SJSA1 (cell line): ENCODE data around the gene OR6C4. TPM values are rescaled to one million over a fixed set of nuclear protein-coding genes. Genes with fewer than 3 reads are reported as not detected.
"Not testable (repeated sequence)": the region's sequence is repeated elsewhere in the genome, so short reads cannot be mapped to it uniquely, and the experiment has no call there.

Experiments
- DNase-seq, 2 experiments: peaks; one replicate each; pipeline ENCODE4 v3.0.0-alpha.2; 2015 to 2020; ENCODE audit warnings: low spot score in 2 of 2, low read depth in 1 of 2
- H3K27ac ChIP-seq: fragments of 250-450 bp; sonication (Bioruptor Pico); 2 replicates; pipeline ENCODE4 v1.5.1; 2020; ENCODE audit warnings: mild to moderate bottlenecking, moderate library complexity
- H3K27me3 ChIP-seq: fragments of 250-450 bp; sonication (Bioruptor Pico); replicated peaks from 2 replicates; pipeline ENCODE4 v1.5.1; 2020; ENCODE audit warnings: mild to moderate bottlenecking, moderate library complexity
- H3K36me3 ChIP-seq: fragments of 250-450 bp; sonication (Bioruptor Pico); 2 replicates; pipeline ENCODE4 v1.5.1; 2020; ENCODE audit warnings: mild to moderate bottlenecking
- H3K4me1 ChIP-seq: fragments of 250-450 bp; sonication (Bioruptor Pico); replicated peaks from 2 replicates; pipeline ENCODE4 v1.6.1; 2021; ENCODE audit warnings: mild to moderate bottlenecking
- H3K4me3 ChIP-seq: fragments of 250-450 bp; sonication (Bioruptor Pico); 2 replicates; pipeline ENCODE4 v1.5.1; 2020; ENCODE audit warnings: mild to moderate bottlenecking
- H3K9me3 ChIP-seq: fragments of 250-450 bp; sonication (Bioruptor Pico); replicated peaks from 2 replicates; pipeline ENCODE4 v1.5.1; 2020; ENCODE audit warnings: mild to moderate bottlenecking
- total RNA-seq: library from RNA; depleted of rRNA; stranded (reverse); fragments of >200 nt; shearing (Covaris generic); gene quantifications from 2 replicates; pipeline ENCODE4 v1.2.3, GENCODE V29; 2014; rRNA removed

OR6C4 gene
- total RNA-seq = not detected in 2 replicates

- Histone ChIP-seq H3K36me3 (no peaks in the 10 kb centered on the region), H3K27ac (no peak within 1 kb of the TSS), H3K4me3 (no peak within 1 kb of the TSS), H3K9me3 (no peaks in the 10 kb centered on the region), H3K27me3 (no peaks in the 10 kb centered on the region), H3K4me1 (no peaks in the 10 kb centered on the region)
- no peak for DNase-seq
These were observed at the start of gene OR6C4 for GRCh38 chr12:55549302-55549701. OR6C4 (plus strand) TSS chr12:55549602; CDS start chr12:55551227, 1,625 bp downstream.

DNA sequence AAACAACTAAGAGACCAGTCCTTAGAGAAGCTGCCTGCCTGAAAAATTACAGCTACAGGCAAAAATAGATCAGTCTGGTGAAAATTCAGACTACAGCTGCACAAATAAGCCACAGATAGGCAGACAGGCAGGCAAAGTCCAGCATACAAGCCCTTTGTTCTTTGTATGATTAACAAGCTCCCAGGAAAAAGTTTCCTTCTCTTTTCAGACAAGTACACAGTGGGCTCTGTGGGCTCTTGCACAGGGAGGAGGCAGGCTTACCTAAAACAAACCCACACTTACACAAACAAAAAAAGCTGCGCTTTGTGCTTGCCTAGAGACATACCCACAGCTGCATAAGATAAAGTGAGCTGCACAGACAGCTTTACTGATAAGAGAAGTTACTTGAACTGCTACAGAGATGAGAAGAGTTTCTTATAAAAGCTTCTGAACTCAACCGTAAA, 49.6 kb upstream of the OR6C4 start:
- H3K9me3 ChIP-seq = no peaks in the 10 kb centered on the region
- no peak for DNase-seq
- no peak overlapping the region for H3K27ac ChIP-seq
- 0 out of 2 replicates have a peak, but pooled peaks cover 3% of the 10 kb centered on the region for H3K27me3 ChIP-seq
- no peak overlapping the region for H3K4me3 ChIP-seq
- H3K4me1 ChIP-seq = no peaks in the 10 kb centered on the region
- H3K36me3 ChIP-seq = no peaks in the 10 kb centered on the region

- Histone ChIP-seq H3K4me1 (no peaks in the 10 kb centered on the region), H3K4me3 (no peak overlapping the region), H3K36me3 (no peaks in the 10 kb centered on the region), H3K27ac (no peak overlapping the region), H3K9me3 (no peaks in the 10 kb centered on the region), H3K27me3 (0 out of 2 replicates have a peak, but pooled peaks cover 3% of the 10 kb centered on the region)
- DNase-seq = no peak
These were observed 47.8 kb upstream of the OR6C4 start for GRCh38 chr12:55501601-55502000.

- no peaks in the 10 kb centered on the region for H3K27me3 ChIP-seq
- H3K27ac ChIP-seq = no peak overlapping the region
- no peaks in the 10 kb centered on the region for H3K4me1 ChIP-seq
- no peaks in the 10 kb centered on the region for H3K9me3 ChIP-seq
- H3K4me3 ChIP-seq = no peak overlapping the region
- H3K36me3 ChIP-seq = no peaks in the 10 kb centered on the region
- DNase-seq = no peak
These were observed 33.7 kb upstream of the OR6C4 start for GRCh38 chr12:55515696-55516095.

DNA sequence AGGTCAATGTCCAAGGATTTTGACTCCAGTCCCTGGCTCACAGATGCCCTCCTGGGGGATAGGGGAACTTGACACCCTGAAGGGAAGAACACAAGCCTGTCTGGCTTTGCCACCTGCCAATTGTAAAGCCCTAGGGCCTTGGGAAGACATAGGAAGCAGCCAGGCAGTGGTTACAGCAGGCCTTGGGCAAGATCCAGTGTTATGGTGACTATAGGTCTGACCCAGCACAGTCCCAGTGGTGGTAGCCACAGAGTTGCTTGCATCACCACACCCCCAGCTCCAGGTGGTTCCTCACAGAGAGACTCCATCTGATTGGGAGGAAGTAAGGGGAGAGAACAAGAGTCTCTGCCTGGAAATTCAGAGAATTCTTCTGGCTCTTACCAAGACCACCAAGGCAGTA, 33.0 kb upstream of the OR6C4 start:
- H3K27me3 ChIP-seq = no peaks in the 10 kb centered on the region
- no peaks in the 10 kb centered on the region for H3K36me3 ChIP-seq
- H3K27ac ChIP-seq = no peak overlapping the region
- no peak overlapping the region for H3K4me3 ChIP-seq
- H3K4me1 ChIP-seq = no peaks in the 10 kb centered on the region
- H3K9me3 ChIP-seq = no peaks in the 10 kb centered on the region
- DNase-seq = no peak

GRCh38 chr12:55548235-55548634, 1.2 kb upstream of the OR6C4 start:
- not testable (repeated sequence) for DNase-seq, H3K36me3 ChIP-seq, H3K4me3 ChIP-seq, H3K4me1 ChIP-seq, H3K27ac ChIP-seq, H3K9me3 ChIP-seq, H3K27me3 ChIP-seq

GRCh38 chr12:55548756-55549155, 646 bp upstream of the OR6C4 start:
- Histone ChIP-seq H3K27ac (no peak overlapping the region), H3K4me3 (no peak overlapping the region), H3K27me3 (no peaks in the 10 kb centered on the region), H3K9me3 (no peaks in the 10 kb centered on the region), H3K36me3 (no peaks in the 10 kb centered on the region), H3K4me1 (no peaks in the 10 kb centered on the region)
- no peak for DNase-seq

DNA sequence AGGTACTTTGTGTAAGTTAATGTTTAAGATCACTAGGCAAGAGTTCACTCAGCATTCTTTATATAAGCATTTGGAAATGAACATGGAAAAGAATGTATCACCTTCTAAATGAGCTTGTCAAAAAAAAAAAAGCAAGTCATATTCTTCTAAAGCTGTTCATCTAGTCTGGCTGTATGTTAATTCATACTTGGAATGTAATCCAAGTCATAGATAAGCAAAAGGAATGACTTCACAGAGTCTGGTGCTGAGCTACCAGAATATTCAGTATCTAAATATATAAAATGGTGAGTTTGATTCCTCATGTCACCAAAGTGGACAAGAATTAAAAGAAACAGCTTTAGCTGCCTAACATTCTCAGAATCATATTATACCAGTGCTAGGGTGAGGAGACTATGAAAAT, 4.9 kb downstream of the OR6C4 start:
- no peaks in the 10 kb centered on the region for H3K9me3 ChIP-seq
- H3K27ac ChIP-seq = no peak overlapping the region
- no peaks in the 10 kb centered on the region for H3K27me3 ChIP-seq
- no peaks in the 10 kb centered on the region for H3K36me3 ChIP-seq
- no peak for DNase-seq
- H3K4me3 ChIP-seq = no peak overlapping the region
- H3K4me1 ChIP-seq = no peaks in the 10 kb centered on the region

DNA sequence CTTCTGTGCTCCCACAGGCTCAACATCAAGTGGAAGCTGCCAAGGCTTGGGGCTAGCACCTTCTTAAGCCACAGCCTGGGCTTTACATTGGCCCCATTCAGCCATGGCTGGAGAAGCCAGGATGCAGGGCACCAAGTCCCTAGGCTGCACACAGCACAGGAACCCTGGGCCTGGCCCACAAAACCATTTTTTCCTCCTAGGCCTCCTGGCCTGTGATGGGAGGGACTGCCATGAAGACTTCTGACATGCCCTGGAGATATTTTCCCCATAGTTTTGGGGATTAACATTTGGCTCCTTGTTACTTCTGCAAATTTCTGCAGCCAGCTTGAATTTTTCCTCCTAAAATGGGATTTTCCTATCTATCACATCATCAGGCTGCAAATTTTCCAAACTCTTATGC, 20.7 kb downstream of the OR6C4 start:
- H3K36me3 ChIP-seq, H3K27ac ChIP-seq, H3K4me1 ChIP-seq, DNase-seq, H3K27me3 ChIP-seq, H3K4me3 ChIP-seq, H3K9me3 ChIP-seq: not testable (repeated sequence)

GRCh38 chr12:55570689-55571088, 21.3 kb downstream of the OR6C4 start:
- H3K4me3 ChIP-seq = not testable (repeated sequence)

DNA sequence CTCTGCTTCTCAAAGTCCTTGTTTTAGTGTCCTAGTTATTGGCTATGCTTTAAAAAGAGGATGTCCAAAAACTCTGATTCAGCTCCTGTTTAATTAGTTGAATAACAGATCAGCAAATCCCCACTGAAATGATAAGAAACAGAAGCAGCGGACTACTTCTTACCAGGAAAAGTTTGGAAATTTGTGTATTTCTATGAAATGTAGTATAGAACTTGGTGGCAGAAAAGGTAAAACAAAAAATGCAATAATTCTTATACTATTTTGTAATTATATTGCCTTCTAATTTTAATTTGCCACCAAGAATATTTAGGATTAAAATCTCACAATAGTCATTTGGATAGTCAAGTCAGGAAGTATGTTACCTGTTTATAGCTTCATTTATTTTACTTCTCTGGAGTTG, 22.8 kb downstream of the OR6C4 start, which contains the start of gene OR2AP1:
Gene OR2AP1 (plus strand): TSS at position 301 of the 400 bp plus-strand sequence. CDS start 1,947 bp downstream, outside the sequence.
- Histone ChIP-seq H3K4me1 (no peaks in the 10 kb centered on the region), H3K27me3 (no peaks in the 10 kb centered on the region), H3K36me3 (no peaks in the 10 kb centered on the region), H3K4me3 (no peak within 1 kb of the TSS), H3K27ac (no peak within 1 kb of the TSS), H3K9me3 (peaks cover 5% of the 10 kb centered on the region; the same call in 1 of the 2 replicates)
- no peak for DNase-seq

More at GRCh38 chr12:55570689-55571088, 21.3 kb downstream of the OR6C4 start:
- not testable (repeated sequence) for H3K27ac ChIP-seq, H3K27me3 ChIP-seq, DNase-seq, H3K9me3 ChIP-seq, H3K4me1 ChIP-seq, H3K36me3 ChIP-seq

GRCh38 chr12:55582066-55582465, 32.7 kb downstream of the OR6C4 start:
- H3K27me3 ChIP-seq = no peaks in the 10 kb centered on the region
- H3K4me3 ChIP-seq = no peak overlapping the region
- H3K9me3 ChIP-seq = no peaks in the 10 kb centered on the region
- H3K27ac ChIP-seq = no peak overlapping the region
- H3K4me1 ChIP-seq = no peaks in the 10 kb centered on the region
- H3K36me3 ChIP-seq = no peaks in the 10 kb centered on the region
- DNase-seq = no peak

GRCh38 chr12:55585817-55586216, 36.4 kb downstream of the OR6C4 start:
- no peak for DNase-seq
- Histone ChIP-seq H3K36me3 (no peaks in the 10 kb centered on the region), H3K4me1 (no peaks in the 10 kb centered on the region), H3K9me3 (no peaks in the 10 kb centered on the region), H3K27me3 (no peaks in the 10 kb centered on the region), H3K27ac (no peak overlapping the region), H3K4me3 (no peak overlapping the region)

DNA sequence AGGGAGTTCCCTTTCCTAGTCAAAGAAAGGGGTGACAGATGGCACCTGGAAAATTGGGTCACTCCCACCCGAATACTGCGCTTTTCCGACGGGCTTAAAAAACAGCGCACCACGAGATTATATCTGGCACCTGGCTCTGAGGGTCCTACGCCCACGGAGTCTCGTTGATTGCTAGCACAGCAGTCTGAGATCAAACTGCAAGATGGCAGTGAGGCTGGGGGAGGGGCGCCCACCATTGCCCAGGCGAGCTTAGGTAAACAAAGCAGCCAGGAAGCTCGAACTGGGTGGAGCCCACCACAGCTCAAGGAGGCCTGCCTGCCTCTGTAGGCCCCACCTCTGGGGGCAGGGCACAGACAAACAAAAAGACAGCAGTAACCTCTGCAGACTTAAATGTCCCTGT, 40.8 kb downstream of the OR6C4 start:
- DNase-seq, H3K9me3 ChIP-seq, H3K36me3 ChIP-seq, H3K27me3 ChIP-seq, H3K4me1 ChIP-seq, H3K4me3 ChIP-seq, H3K27ac ChIP-seq: not testable (repeated sequence)
